Measurements from ENCODE around the gene CYP4A11. TPM values are rescaled to one million over a fixed set of nuclear protein-coding genes. Genes with fewer than 3 reads are reported as not detected.

Gene CYP4A11
- total RNA-seq, 4 donors from 2014 or later = 0.91 TPM; not detected in 3

Other genes starting within 250 kb of the CYP4A11 start
- gene EFCAB14, start 222.4 kb downstream of the CYP4A11 start, total RNA-seq = 10 to 100 TPM; 59.5 to 70.2 (median 62.8) TPM
- gene CYP4B1, start 142.4 kb downstream of the CYP4A11 start, total RNA-seq = 10 to 100 TPM; 57.3 to 97.4 (median 70.0) TPM
- 1 to 10 TPM in 3 of 4 donors, under 1 TPM in 1; 0.90 to 3.6 (median 2.6) TPM for gene CYP4X1, start 82.2 kb upstream of the CYP4A11 start, total RNA-seq
- 1 to 10 TPM in 1 of 4 donors, under 1 TPM in 3; 0.26 to 2.1 (median 0.55) TPM for gene CYP4Z1, start 125.8 kb upstream of the CYP4A11 start, total RNA-seq
- gene CYP4A22, start 196.0 kb upstream of the CYP4A11 start, total RNA-seq = under 1 TPM in 3 of 4 donors, not detected in 1; 0.20 to 0.47 (median 0.32) TPM
- gene PDZK1IP1, start 248.6 kb upstream of the CYP4A11 start, total RNA-seq = 10 to 100 TPM in 1 of 4 donors, 1 to 10 TPM in 2, not detected in 1; 1.8 to 10.9 (median 3.9) TPM